Uterus (tissue), 4 donors: ENCODE measurements around the gene TSHZ2. TPM values are rescaled to one million over a fixed set of nuclear protein-coding genes. Genes with fewer than 3 reads are reported as not detected.
"Not testable (repeated sequence)": the region's sequence is repeated elsewhere in the genome, so short reads cannot be mapped to it uniquely, and the experiment has no call there.

Experiments used
- DNase-seq, 2 donors: peaks; one replicate each; pipeline ENCODE4 v3.0.0-alpha.2; 2019 to 2020
- H3K27ac ChIP-seq, 2 donors: fragments of 200-600 bp; sonication (generic); 1 replicate in 1 of 2; 2 replicates in 1 of 2; pipeline ENCODE4 v1.5.1; 2016 to 2018
- H3K27me3 ChIP-seq, 2 donors: fragments of 200-600 bp; sonication (generic); one replicate each; pipeline ENCODE4 v1.5.1; 2018 to 2019; ENCODE audit warnings: control low read depth in 1 of 2
- H3K36me3 ChIP-seq, 2 donors: fragments of 200-600 bp; sonication (generic); one replicate each; pipeline ENCODE4 v1.5.1; 2019; ENCODE audit warnings: control low read depth in 1 of 2
- H3K4me1 ChIP-seq, 2 donors: fragments of 200-600 bp; sonication (generic); one replicate each; pipeline ENCODE4 v1.5.1; 2018 to 2019; ENCODE audit warnings: control low read depth in 1 of 2
- H3K4me3 ChIP-seq, 2 donors: fragments of 200-600 bp; sonication (generic); 1 replicate in 1 of 2; 2 replicates in 1 of 2; pipeline ENCODE4 v1.5.1; 2018 to 2019; ENCODE audit warnings: mild to moderate bottlenecking in 1 of 2
- H3K9me3 ChIP-seq, 2 donors: fragments of 200-600 bp; sonication (generic); one replicate each; pipeline ENCODE4 v1.5.1; 2019; ENCODE audit warnings: control low read depth in 1 of 2
- POLR2A ChIP-seq, 2 donors: fragments of 450-650 bp; IDR thresholded peaks; one replicate each; pipeline ENCODE4 v1.6.1; 2016; ENCODE audit warnings: antibody characterized with exemption in 2 of 2, mild to moderate bottlenecking in 1 of 2, moderate library complexity in 1 of 2
- intact Hi-C: fragments of 100-400 bp; cut with DNase I; formaldehyde crosslinking; loops from one replicate; pipeline ENCODE4 v1.15.1; 2023; ENCODE audit warnings: low total_unique reads
- total RNA-seq, 4 donors: library from RNA; depleted of rRNA in 3 of 4; stranded (reverse); fragments of >200 nt in 3 of 4; gene quantifications; one replicate each; pipeline versions ENCODE4 v1.1.0 to v1.2.4, GENCODE V29; 2014 to 2023
- TF ChIP-seq, protein P1 (sequence below), 4 experiments: fragments of 200-600 bp in 2 of 4; fragments of 450-650 bp in 2 of 4; sonication (generic) in 2 of 4; IDR thresholded peaks; one replicate each; pipeline ENCODE4 v1.5.1; 2016 to 2019; ENCODE audit warnings: antibody characterized with exemption in 4 of 4, mild to moderate bottlenecking in 2 of 4, moderate library complexity in 1 of 4
- donor health status: DM: yes; HTN: yes; CAD: no.

TSHZ2 gene
- total RNA-seq, 4 donors from 2014 or later = 22.0 to 50.1 (median 33.1) TPM

DNA sequence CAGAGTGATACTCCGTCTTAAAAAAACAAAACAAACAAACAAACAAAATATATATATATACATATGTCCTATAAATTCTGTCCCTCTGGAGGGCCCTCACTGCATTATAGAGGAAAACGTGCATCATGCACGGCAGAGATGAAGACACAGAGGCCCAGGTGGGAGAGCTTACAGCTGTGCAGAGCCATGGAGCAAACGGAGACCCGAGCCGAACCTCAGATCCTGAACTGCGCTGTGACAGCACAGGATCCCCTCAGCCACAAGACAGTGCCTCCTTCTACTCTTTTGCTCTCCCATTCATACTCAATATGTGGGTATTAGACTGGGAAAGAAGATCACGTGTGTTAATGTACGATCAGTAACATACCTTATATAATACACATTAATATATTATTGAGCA lies 539.9 kb downstream of the TSHZ2 start:
- H3K27me3 ChIP-seq = no peaks in the 10 kb centered on the region
- intact Hi-C loops = no loop called here
- H3K36me3 ChIP-seq = no peaks in the 10 kb centered on the region
- no peaks in the 10 kb centered on the region for H3K9me3 ChIP-seq
- H3K27ac ChIP-seq = no peak overlapping the region
- no peak overlapping the region for H3K4me3 ChIP-seq
- no peak for DNase-seq
- no peak for TF ChIP-seq POLR2A (IDR thresholded peaks at IDR 0.05)
- TF ChIP-seq, protein P1, sequence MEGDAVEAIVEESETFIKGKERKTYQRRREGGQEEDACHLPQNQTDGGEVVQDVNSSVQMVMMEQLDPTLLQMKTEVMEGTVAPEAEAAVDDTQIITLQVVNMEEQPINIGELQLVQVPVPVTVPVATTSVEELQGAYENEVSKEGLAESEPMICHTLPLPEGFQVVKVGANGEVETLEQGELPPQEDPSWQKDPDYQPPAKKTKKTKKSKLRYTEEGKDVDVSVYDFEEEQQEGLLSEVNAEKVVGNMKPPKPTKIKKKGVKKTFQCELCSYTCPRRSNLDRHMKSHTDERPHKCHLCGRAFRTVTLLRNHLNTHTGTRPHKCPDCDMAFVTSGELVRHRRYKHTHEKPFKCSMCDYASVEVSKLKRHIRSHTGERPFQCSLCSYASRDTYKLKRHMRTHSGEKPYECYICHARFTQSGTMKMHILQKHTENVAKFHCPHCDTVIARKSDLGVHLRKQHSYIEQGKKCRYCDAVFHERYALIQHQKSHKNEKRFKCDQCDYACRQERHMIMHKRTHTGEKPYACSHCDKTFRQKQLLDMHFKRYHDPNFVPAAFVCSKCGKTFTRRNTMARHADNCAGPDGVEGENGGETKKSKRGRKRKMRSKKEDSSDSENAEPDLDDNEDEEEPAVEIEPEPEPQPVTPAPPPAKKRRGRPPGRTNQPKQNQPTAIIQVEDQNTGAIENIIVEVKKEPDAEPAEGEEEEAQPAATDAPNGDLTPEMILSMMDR (IDR thresholded peaks at IDR 0.05) = no peak
- H3K4me1 ChIP-seq = no peaks in the 10 kb centered on the region

DNA sequence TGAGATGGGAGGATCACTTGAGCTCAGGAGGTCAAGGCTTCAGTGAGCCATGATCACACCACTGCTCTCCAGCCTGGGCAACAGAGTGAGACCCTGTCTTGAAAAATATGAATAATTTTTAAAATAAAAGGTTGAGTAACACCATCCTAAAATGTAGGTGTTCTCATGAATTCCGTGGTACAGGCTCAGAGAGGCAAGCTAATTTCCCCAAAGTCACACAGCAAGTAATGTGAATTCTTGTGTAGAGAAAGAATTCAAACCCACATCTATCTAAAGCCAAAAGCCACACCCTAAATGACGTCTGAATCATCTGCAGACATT lies 541.0 kb downstream of the TSHZ2 start:
- no peak overlapping the region for H3K4me3 ChIP-seq
- H3K27ac ChIP-seq = no peak overlapping the region
- no peaks in the 10 kb centered on the region for H3K9me3 ChIP-seq
- no peaks in the 10 kb centered on the region for H3K27me3 ChIP-seq
- DNase-seq = no peak
- intact Hi-C loops = no loop called here
- TF ChIP-seq, protein P1 (IDR thresholded peaks at IDR 0.05) = no peak
- TF ChIP-seq POLR2A (IDR thresholded peaks at IDR 0.05) = no peak
- H3K36me3 ChIP-seq = no peaks in the 10 kb centered on the region
- H3K4me1 ChIP-seq = no peaks in the 10 kb centered on the region

DNA sequence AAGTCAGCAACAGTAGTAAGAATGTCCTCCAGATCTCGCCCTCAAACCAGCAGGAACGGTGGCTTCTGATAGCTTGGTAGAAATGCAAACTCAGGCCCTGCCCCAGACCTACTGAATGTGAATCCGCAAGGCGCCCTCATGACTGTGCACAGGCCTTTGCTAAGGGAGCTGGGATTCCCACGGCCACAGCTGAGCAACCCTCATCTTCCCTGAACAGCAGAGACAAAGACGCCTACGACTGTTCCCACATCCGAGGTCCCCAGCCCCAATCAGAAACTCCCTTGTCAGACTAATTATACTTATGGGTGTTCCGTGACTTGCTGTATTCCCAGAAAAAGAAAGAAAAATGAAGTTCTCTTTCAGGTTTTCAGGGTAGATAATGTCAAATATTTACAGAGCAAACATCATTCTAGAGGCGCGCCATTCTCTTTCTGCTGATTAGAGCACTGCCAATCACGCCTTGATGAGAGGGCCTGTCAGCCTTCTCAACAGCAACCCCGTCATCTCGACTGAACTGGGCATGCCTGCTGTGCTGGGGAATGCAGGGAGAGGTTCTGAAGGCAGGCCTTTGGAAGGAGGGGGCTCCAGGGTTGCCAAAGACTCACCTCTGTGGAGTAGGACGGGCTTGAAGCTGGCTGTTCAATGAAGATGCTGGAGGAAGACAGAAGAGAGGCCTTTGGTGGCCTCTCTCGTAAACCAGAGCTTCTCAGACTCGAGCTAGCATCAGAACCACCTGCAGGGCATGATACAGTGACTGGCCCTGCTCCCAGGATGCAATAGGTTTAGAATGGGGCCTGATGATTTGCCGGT lies 541.5 kb downstream of the TSHZ2 start:
- Histone ChIP-seq H3K27me3 (no peaks in the 10 kb centered on the region), H3K27ac (no peak overlapping the region), H3K4me3 (no peak overlapping the region), H3K9me3 (no peaks in the 10 kb centered on the region), H3K36me3 (no peaks in the 10 kb centered on the region), H3K4me1 (no peaks in the 10 kb centered on the region)
- intact Hi-C loops = no loop called here
- DNase-seq = no peak
- TF ChIP-seq, protein P1 (IDR thresholded peaks at IDR 0.05) = no peak
- TF ChIP-seq POLR2A (IDR thresholded peaks at IDR 0.05) = no peak

DNA sequence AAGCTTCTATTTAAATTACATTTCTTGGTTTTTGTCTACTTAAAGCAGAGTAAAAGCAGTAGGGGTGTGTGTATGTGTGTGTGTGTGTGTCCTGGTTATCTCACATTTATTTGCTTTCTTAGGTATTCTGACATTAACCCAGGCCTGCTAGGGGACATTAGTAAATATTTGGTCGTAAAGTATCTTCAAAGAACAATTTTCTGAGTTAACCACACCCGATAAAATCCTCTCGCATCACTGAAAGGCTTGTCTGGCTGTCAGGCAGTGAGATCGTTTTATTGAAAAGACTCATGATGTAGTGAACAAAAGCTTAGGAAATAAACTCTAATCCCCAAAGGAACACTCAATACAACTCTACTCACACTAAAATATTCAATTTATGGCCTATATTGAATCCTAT lies 543.6 kb downstream of the TSHZ2 start:
- no peaks in the 10 kb centered on the region for H3K27me3 ChIP-seq
- no peak for DNase-seq
- H3K4me1 ChIP-seq = no peaks in the 10 kb centered on the region
- H3K27ac ChIP-seq = no peak overlapping the region
- intact Hi-C loops = no loop called here
- no peaks in the 10 kb centered on the region for H3K36me3 ChIP-seq
- H3K9me3 ChIP-seq = no peaks in the 10 kb centered on the region
- H3K4me3 ChIP-seq = no peak overlapping the region
- TF ChIP-seq POLR2A (IDR thresholded peaks at IDR 0.05) = no peak
- TF ChIP-seq, protein P1 (IDR thresholded peaks at IDR 0.05) = no peak

DNA sequence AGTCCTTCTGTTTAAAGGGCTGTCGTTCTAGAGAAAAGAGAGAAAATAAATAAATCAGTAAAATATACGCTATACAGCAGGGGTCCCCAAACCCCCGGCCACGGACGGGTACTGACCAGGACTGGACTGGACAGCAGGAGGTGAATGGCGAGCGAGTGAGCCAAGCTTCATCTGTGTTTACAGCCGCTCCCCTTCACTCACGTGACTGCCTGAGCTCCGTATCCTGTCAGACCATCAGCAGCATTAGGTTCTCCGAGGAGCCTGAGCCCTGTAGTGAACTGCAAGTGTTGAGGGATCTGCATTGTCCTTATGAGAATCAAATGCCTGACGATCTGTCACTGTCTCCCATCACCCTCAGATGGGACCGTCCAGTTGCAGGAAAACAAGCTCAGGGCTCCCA lies 545.0 kb downstream of the TSHZ2 start:
- Histone ChIP-seq H3K27me3 (no peaks in the 10 kb centered on the region), H3K4me1 (no peaks in the 10 kb centered on the region), H3K4me3 (no peak overlapping the region), H3K36me3 (no peaks in the 10 kb centered on the region), H3K9me3 (no peaks in the 10 kb centered on the region), H3K27ac (no peak overlapping the region)
- no peak for TF ChIP-seq POLR2A (IDR thresholded peaks at IDR 0.05)
- TF ChIP-seq, protein P1 (IDR thresholded peaks at IDR 0.05) = no peak
- no peak for DNase-seq
- intact Hi-C loops = no loop called here

GRCh38 chr20:53521421-53521820 lies 549.3 kb downstream of the TSHZ2 start:
- intact Hi-C loops, DNase-seq, H3K4me1 ChIP-seq, H3K9me3 ChIP-seq, H3K27me3 ChIP-seq, H3K36me3 ChIP-seq, H3K4me3 ChIP-seq, H3K27ac ChIP-seq: not testable (repeated sequence)
